HG03196 (cell line): ENCODE measurements around the gene MTHFD1L.
"Not testable (repeated sequence)": the region's sequence is repeated elsewhere in the genome, so short reads cannot be mapped to it uniquely, and the experiment has no call there.

Source experiments
- ATAC-seq: cut with Tn5 transposase; IDR thresholded peaks from one replicate; pipeline ENCODE4 v1.9.1; 2021; ENCODE audit not compliant: unreplicated experiment

Gene MTHFD1L

GRCh38 chr6:151113641-151114040 lies 248.1 kb downstream of the MTHFD1L start:
- no peak for ATAC-seq

- ATAC-seq: no peak
Measured at GRCh38 chr6:151118461-151119123, 253.1 kb downstream of the MTHFD1L start.

DNA sequence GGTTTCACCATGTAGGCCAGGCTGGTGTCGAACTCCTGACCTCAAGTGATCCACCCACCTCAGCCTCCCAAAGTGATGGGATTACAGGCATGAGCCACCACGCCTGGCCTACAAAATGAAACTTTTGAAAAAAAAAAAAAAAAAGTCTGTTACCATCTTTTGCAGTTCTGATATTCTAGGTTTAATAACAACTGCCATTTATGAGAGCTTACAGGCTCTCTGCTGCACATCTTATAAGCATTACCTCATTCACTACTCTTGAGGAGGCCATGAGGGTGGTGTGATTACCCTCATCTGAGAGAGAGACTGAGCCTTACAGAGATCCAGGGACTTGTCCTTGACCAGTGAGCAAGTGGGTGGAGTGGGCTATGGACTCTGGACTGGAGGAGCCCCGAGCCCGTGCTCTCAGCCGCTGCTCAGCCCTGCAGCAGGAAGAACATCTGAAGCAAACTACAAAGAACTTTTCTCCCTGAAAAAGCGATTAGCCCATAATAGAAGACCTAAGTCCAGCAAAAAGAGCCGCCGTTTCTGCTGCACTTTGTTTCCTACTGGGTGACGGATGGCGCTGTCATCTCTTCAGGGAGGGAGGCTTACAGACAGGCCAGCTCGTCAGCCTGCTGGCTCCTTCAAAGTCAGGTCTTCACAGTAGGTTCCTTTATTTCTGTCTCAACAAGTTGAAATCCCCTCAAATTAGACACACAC lies 254.5 kb downstream of the MTHFD1L start:
- ATAC-seq: no peak

GRCh38 chr6:151121900-151122299 lies 256.4 kb downstream of the MTHFD1L start:
- ATAC-seq: no peak

GRCh38 chr6:151123641-151124040 lies 258.1 kb downstream of the MTHFD1L start:
- ATAC-seq: not testable (repeated sequence)

GRCh38 chr6:151125242-151125641 lies 259.7 kb downstream of the MTHFD1L start:
- not testable (repeated sequence) for ATAC-seq

- not testable (repeated sequence) for ATAC-seq
Measured at GRCh38 chr6:151125651-151126416, 260.3 kb downstream of the MTHFD1L start.

DNA sequence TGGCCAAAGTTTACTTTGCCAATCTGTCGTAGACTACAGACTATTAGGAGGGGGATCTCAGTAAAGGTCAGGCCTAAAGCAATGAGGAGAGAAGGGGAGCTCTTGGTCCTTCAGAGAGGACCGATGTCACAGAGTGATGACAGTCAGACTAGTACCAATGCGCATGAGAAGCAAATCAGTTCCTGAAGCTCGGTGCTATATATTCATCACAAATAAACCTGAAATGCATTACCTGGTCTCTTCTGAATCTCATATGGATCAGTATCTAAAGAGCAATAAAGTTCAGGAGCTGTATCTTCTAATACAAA lies 260.9 kb downstream of the MTHFD1L start:
- not testable (repeated sequence) for ATAC-seq

GRCh38 chr6:151127133-151127798 lies 261.8 kb downstream of the MTHFD1L start:
- not testable (repeated sequence) for ATAC-seq

DNA sequence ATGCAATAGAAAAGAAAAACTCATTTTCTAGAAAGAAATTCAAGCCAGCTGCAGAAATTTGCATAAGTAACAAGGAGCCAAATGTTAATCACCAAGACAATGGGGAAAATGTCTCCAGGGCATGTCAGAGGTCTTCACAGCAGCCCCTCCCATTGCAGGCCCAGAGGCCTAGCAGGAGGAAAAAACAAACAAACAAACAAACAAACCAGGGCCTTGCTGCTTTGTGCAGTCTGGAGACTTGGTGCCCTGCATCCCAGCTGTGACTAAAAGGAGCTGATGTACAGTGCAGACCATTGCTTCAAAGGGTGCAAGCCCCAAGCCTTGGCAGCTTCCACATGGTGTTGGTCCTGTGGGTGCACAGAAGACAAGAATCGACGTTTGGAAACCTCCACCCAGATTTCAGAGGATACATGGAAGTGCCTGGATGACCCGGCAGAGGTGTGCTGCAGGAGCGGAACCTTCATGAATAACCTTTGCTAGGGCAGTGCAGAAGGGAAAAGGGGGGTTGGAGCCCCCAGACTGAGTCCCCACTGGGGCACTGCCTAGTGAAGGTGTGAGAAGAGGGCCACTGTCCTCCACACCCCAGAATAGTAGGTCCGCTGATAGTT lies 263.4 kb downstream of the MTHFD1L start:
- no peak for ATAC-seq

GRCh38 chr6:151130329-151130728 lies 264.8 kb downstream of the MTHFD1L start:
- no peak for ATAC-seq

GRCh38 chr6:151131324-151132007 lies 266.0 kb downstream of the MTHFD1L start:
- ATAC-seq: no peak

DNA sequence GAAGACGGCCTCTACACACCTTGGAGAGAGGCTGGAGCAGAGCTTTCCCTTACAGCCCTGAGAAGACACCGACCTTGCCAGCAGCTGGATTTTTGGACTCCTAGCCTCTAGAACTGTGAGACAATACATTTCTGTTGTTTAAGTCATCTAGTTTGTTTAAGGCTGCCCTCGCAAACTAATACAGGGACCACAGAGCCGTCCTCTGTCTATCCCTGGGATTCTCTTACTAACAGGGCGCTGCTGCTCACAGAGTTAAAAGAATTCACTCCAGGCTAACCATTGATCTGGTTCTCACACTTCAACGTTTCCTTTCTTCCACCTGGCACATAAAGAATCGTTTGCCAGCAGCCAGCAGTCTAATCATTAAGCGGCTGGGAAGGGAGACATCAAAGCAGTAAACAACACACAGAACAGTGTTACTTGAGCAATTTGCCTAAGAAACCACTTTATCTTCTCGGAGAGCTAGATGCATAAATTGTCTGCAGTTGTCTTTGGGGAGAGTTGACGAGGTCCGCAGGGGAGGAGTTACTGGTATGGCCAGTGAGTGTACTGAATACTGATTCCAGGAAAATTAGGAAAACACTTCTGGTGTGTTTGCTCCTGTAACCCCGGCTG lies 270.7 kb downstream of the MTHFD1L start:
- ATAC-seq: no peak

DNA sequence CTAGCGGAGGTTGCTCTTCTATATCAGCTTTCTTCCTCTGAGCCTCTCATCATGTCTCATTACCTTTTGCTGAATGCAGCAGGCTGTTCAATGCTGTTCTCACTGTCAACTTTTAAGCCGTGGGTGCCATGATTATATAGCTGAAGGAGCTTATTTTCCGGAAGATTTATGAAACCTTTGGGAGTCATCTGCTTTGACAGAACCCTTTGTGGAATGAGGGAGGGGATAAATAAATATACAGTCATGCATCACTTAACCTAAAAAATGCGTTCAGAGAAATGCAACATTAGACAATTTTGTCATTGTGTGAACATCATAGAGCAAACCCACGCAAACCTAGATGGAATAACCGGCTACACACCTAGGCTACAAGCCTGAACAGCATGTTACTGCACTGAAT lies 272.0 kb downstream of the MTHFD1L start:
- ATAC-seq: no peak

DNA sequence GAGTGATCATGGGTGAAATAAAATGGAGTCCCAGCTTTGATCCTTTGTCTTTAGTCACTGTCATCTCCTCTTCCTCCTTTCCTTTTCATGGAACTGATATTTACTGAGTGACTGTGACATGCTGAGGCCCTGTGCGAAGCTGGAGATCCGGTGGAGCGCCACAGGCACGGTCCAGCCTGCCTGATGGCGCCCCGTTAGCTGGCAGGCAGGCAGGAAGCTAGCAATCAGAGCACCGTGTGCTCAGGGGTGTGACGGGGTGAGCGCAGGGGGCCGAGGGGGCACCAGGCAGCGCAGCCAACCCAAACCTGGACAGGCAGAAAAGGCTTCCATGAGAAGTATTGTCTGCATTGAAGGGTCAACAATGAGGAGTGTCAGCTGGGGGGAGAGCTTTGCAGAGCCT lies 274.0 kb downstream of the MTHFD1L start:
- ATAC-seq: no peak

DNA sequence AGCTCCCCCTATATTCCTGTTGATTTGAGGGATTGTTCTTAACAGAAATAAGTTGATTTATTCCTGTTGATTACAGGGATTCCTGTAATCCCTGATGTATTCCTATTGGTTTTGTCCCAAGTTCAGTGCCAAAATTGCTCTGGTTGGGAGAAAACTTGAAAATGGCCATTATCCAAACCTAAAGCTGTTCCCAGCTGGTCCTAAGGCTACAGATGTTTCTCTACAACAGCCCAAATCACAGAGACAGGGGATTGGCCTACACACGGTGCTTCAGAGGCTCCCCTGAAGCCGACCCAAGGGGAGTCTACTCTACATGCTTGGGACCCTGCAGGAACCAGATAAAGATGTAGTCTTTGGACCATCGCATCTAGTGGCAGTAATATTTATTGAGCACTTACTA lies 275.3 kb downstream of the MTHFD1L start:
- no peak for ATAC-seq

GRCh38 chr6:151141685-151142084 lies 276.2 kb downstream of the MTHFD1L start:
- ATAC-seq: no peak

DNA sequence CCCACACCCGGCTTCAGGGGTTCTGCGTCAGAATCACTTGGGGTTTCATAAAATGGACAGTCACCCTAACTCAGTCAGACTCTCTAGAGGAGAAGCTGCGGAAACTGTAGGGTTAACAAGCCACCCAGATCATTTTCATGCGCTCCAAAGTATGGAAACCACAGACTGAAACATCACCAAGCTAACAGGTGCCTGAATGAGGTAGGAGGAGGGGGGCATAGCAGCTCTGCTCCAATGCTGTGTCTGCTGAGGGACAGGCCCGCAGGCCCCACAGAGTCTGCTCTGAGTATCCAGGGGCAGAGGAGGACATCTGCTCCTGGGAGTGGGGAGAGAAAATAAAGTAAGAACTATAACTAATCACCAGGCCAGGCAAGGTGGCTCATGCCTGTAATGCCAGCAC lies 277.2 kb downstream of the MTHFD1L start:
- ATAC-seq: no peak

- no peak for ATAC-seq
Measured at GRCh38 chr6:151143337-151143736, 277.8 kb downstream of the MTHFD1L start.

DNA sequence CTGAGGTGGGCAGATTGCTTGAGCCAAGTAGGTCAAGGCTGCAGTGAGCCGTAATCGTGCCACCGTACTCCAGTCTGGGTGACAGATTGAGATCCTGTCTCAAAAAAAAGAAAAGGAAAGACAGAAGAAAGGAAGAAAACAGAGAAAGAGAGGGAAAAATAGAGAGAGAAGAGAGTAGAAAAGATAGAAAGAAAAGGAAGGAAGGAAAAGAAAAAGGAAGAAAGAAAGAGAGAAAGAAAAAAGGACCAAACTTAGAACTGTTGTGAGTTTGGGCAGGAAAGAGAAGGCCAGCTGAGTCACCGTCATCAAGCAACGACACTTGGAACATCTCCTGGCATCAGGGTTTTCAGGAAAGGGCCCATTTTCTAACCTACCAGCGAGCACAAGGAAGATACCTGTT lies 278.3 kb downstream of the MTHFD1L start:
- ATAC-seq: no peak
